Measurements from ENCODE around the gene RHBDF2.
"Not testable (repeated sequence)": the region's sequence is repeated elsewhere in the genome, so short reads cannot be mapped to it uniquely, and the experiment has no call there.

Gene RHBDF2

GRCh38 chr17:76524598-76525512 lies 23.6 kb upstream of the RHBDF2 start:
- DNase-seq: no peak

- peak; percentile 82 for DNase-seq
Observed at GRCh38 chr17:76523084-76524037, 22.1 kb upstream of the RHBDF2 start.

GRCh38 chr17:76521683-76522082 lies 20.5 kb upstream of the RHBDF2 start:
- DNase-seq: not testable (repeated sequence)

- no peak for DNase-seq
Observed at GRCh38 chr17:76521262-76521661, 20.0 kb upstream of the RHBDF2 start.

- no peak for DNase-seq
Observed at GRCh38 chr17:76519048-76519966, 18.1 kb upstream of the RHBDF2 start.

GRCh38 chr17:76517638-76518038 lies 16.4 kb upstream of the RHBDF2 start:
- DNase-seq: no peak

- peak; percentile 73 for DNase-seq
Observed at GRCh38 chr17:76515274-76515949, 14.2 kb upstream of the RHBDF2 start.

- DNase-seq: not testable (repeated sequence)
Observed at GRCh38 chr17:76514355-76514754, 13.1 kb upstream of the RHBDF2 start.

GRCh38 chr17:76513306-76513692 lies 12.1 kb upstream of the RHBDF2 start:
- DNase-seq: no peak

- no peak for DNase-seq
Observed at GRCh38 chr17:76512366-76513305, 11.4 kb upstream of the RHBDF2 start.

GRCh38 chr17:76511668-76512365 lies 10.6 kb upstream of the RHBDF2 start:
- DNase-seq: no peak

- DNase-seq: no peak
Observed at GRCh38 chr17:76510831-76511244, 9.6 kb upstream of the RHBDF2 start.

GRCh38 chr17:76508472-76509063 lies 7.3 kb upstream of the RHBDF2 start:
- DNase-seq: not testable (repeated sequence)

- DNase-seq: peak; percentile 84
Observed at GRCh38 chr17:76506408-76507345, 5.5 kb upstream of the RHBDF2 start.

- DNase-seq: no peak
Observed at GRCh38 chr17:76504117-76504516, 2.9 kb upstream of the RHBDF2 start.

GRCh38 chr17:76502341-76503211 lies 1.4 kb upstream of the RHBDF2 start:
- DNase-seq: no peak

- no peak for DNase-seq
Observed at GRCh38 chr17:76501827-76502307, 644 bp upstream of the RHBDF2 start.

All from T-helper 9 cell (primary cell).